SK-N-SH (cell line): ENCODE data around the gene GPR55. TPM values are rescaled to one million over a fixed set of nuclear protein-coding genes. Genes with fewer than 3 reads are reported as not detected.

Experiments used
- CTCF ChIA-PET: fragments of 300-600, 350-600 bp; formaldehyde crosslinking; extraction: SDS; loops from one replicate; lab custom pipeline; 2021; lab: Yijun Ruan, JAX
- POLR2A ChIA-PET: fragments of 350-600 bp; sonication (Branson Sonifier 250); formaldehyde crosslinking; extraction: SDS; loops from one replicate; lab custom pipeline; 2020; ENCODE audit warnings: antibody characterized with exemption, inconsistent platforms; lab: Yijun Ruan, JAX
- DNase-seq: peaks from one replicate; pipeline ENCODE4 v3.0.0; 2012
- H2AFZ ChIP-seq: fragments of 200-600 bp; sonication (generic); 2 replicates; pipeline ENCODE4 v1.8.1; 2016; ENCODE audit warnings: antibody characterized with exemption, mild to moderate bottlenecking, low read depth
- H3F3A ChIP-seq: fragments of 200-600 bp; sonication (generic); replicated peaks from 2 replicates; pipeline ENCODE3; 2016; ENCODE audit warnings: antibody characterized with exemption, mild to moderate bottlenecking; ENCODE audit not compliant: insufficient read depth
- H3K27ac ChIP-seq, 2 experiments: fragments of 200-500 bp in 1 of 2; fragments of 200-600 bp in 1 of 2; sonication (Bioruptor generic) in 1 of 2; sonication (generic), shearing (Covaris generic) in 1 of 2; 2 replicates each; pipeline versions ENCODE4 v1.5.1 to v1.6.1; 2014 to 2016; ENCODE audit warnings: low read depth in 2 of 2, inconsistent platforms in 1 of 2, low read length in 1 of 2, mild to moderate bottlenecking in 1 of 2, mixed read lengths in 1 of 2
- H3K27me3 ChIP-seq: fragments of 200-600 bp; sonication (generic), shearing (Covaris generic); 2 replicates; pipeline ENCODE4 v1.6.1; 2016; ENCODE audit warnings: mixed run types; ENCODE audit not compliant: insufficient read depth
- H3K36me3 ChIP-seq, 2 experiments: fragments of 200-500 bp in 1 of 2; fragments of 200-600 bp in 1 of 2; sonication (Bioruptor generic) in 1 of 2; sonication (generic) in 1 of 2; replicated peaks in 1 of 2; 2 replicates each; pipeline versions ENCODE3 to v1.5.1; 2014 to 2016; ENCODE audit warnings: low read length in 1 of 2, mild to moderate bottlenecking in 1 of 2; ENCODE audit not compliant: insufficient read depth in 2 of 2, control insufficient read depth in 1 of 2
- H3K4me1 ChIP-seq, 2 experiments: fragments of 200-500 bp in 1 of 2; fragments of 200-600 bp in 1 of 2; sonication (Bioruptor generic) in 1 of 2; sonication (generic), shearing (Covaris generic) in 1 of 2; 2 replicates each; pipeline versions ENCODE4 v1.5.1 to v1.6.1; 2014 to 2016; ENCODE audit warnings: low read depth in 1 of 2, low read length in 1 of 2, mixed run types in 1 of 2; ENCODE audit not compliant: insufficient read depth in 2 of 2, control insufficient read depth in 1 of 2
- H3K4me2 ChIP-seq: fragments of 200-600 bp; sonication (generic), shearing (Covaris generic); 2 replicates; pipeline ENCODE4 v1.6.1; 2017; ENCODE audit warnings: mixed run types
- H3K4me3 ChIP-seq, 2 experiments: fragments of 200-500 bp in 1 of 2; fragments of 200-600 bp in 1 of 2; sonication (Bioruptor generic) in 1 of 2; sonication (generic), shearing (Covaris generic) in 1 of 2; 2 replicates each; pipeline versions ENCODE4 v1.5.1 to v1.8.1; 2014 to 2016; ENCODE audit warnings: low read depth in 2 of 2, inconsistent platforms in 1 of 2, low read length in 1 of 2, mild to moderate bottlenecking in 1 of 2, mixed read lengths in 1 of 2, moderate library complexity in 1 of 2
- H3K79me2 ChIP-seq: fragments of 200-600 bp; sonication (generic); 2 replicates; pipeline ENCODE4 v1.8.1; 2017; ENCODE audit warnings: mild to moderate bottlenecking; ENCODE audit not compliant: insufficient read depth
- H3K9ac ChIP-seq: fragments of 200-600 bp; sonication (generic); 2 replicates; pipeline ENCODE4 v1.6.1; 2017; ENCODE audit warnings: mixed run types
- H3K9me2 ChIP-seq: fragments of 200-600 bp; sonication (generic); 2 replicates; pipeline ENCODE4 v1.6.1; 2017; ENCODE audit warnings: mixed run types
- H3K9me3 ChIP-seq: fragments of 200-600 bp; sonication (generic); 2 replicates; pipeline ENCODE4 v1.6.1; 2017; ENCODE audit warnings: mixed run types, mild to moderate bottlenecking, moderate library complexity
- H4K20me1 ChIP-seq: fragments of 200-600 bp; sonication (generic); 2 replicates; pipeline ENCODE4 v1.6.1; 2017; ENCODE audit warnings: mild to moderate bottlenecking, mixed run types; ENCODE audit not compliant: insufficient read depth
- ELF1 ChIP-seq: IDR thresholded peaks from 2 replicates; pipeline ENCODE4 v1.4.0; 2012
- EZH2phosphoT487 ChIP-seq: fragments of 200-600 bp; sonication (generic); IDR thresholded peaks from 2 replicates; pipeline ENCODE4 v1.6.1; 2017; ENCODE audit warnings: low read depth, mixed run types, mild to moderate bottlenecking, antibody characterized with exemption, moderate library complexity, borderline replicate concordance
- FOSL2 ChIP-seq: IDR thresholded peaks from 2 replicates; pipeline ENCODE4 v1.4.0; 2012; ENCODE audit warnings: low read depth, mild to moderate bottlenecking, moderate library complexity, borderline replicate concordance
- MEF2A ChIP-seq: IDR thresholded peaks from 2 replicates; pipeline ENCODE4 v1.4.0; 2012; ENCODE audit warnings: low read depth, borderline replicate concordance
- NRF1 ChIP-seq: IDR thresholded peaks from 2 replicates; pipeline ENCODE4 v1.6.1; 2012; ENCODE audit warnings: low read depth, mild to moderate bottlenecking, low read length
- PBX3 ChIP-seq: IDR thresholded peaks from 2 replicates; pipeline ENCODE4; 2012
- REST ChIP-seq: IDR thresholded peaks from 2 replicates; pipeline ENCODE4 v1.6.1; 2012; ENCODE audit warnings: mild to moderate bottlenecking, low read depth, low read length, moderate library complexity
- RFX5 ChIP-seq: IDR thresholded peaks from 2 replicates; pipeline ENCODE4 v1.6.1; 2012; ENCODE audit warnings: mild to moderate bottlenecking, improper control_type of control experiment, low read length
- TAF1 ChIP-seq: IDR thresholded peaks from 2 replicates; pipeline ENCODE4 v1.6.1; 2012; ENCODE audit warnings: low read depth, mild to moderate bottlenecking, low read length, moderate library complexity, borderline replicate concordance
- YY1 ChIP-seq: IDR thresholded peaks from 2 replicates; pipeline ENCODE4 v1.4.0; 2012; ENCODE audit warnings: low read depth, mild to moderate bottlenecking
- WGBS: methylation state at CpG from one replicate; pipeline ENCODE4 v1.1.6; 2017; ENCODE audit warnings: low lambda C conversion rate; 5-methylcytosine and 5-hydroxymethylcytosine counted together
- polyA plus RNA-seq, 3 experiments: library from polyadenylated mRNA; depleted of rRNA; stranded (reverse); fragments of >200 nt; gene quantifications; 2 replicates each; pipeline ENCODE4 v1.2.3, GENCODE V29; 2012

GPR55 gene
- polyA plus RNA-seq, 1 of the 3 experiments (the other 2 are of a cell fraction) = not detected

- TF ChIP-seq TAF1 (no peak), REST (no peak), RFX5 (no peak), FOSL2 (no peak)
- TF ChIP-seq, all 33 proteins: peak for 0
Measured at GRCh38 chr2:230874876-230875275, 50.2 kb downstream of the GPR55 start (continued).

- no peak for DNase-seq
- Histone ChIP-seq H3K4me1 (peaks cover 12 to 43% of the 10 kb centered on the region in 2 experiments; a peak in 3 of 4 replicates), H4K20me1 (peaks cover 19% of the 10 kb centered on the region; the same call in 1 of the 2 replicates), H3K9me2 (no peaks in the 10 kb centered on the region), H3K4me2 (no peak overlapping the region), H3K4me3 (no peak overlapping the region), H3K79me2 (no peaks in the 10 kb centered on the region), H3K36me3 (peaks cover 0 to 39% of the 10 kb centered on the region in 2 experiments), H3K9me3 (no peaks in the 10 kb centered on the region), H3K27ac (no peak overlapping the region; a peak in 1 of 4 replicates), H3F3A (no peaks in the 10 kb centered on the region), H3K27me3 (no peaks in the 10 kb centered on the region), H2AFZ (no peak overlapping the region), H3K9ac (no peak overlapping the region)
- TF ChIP-seq EZH2phosphoT487 = no peak
- no peak for TF ChIP-seq NRF1
- no peak for TF ChIP-seq MEF2A
- TF ChIP-seq PBX3 = no peak
- TF ChIP-seq YY1 = no peak
- no peak for TF ChIP-seq ELF1
- POLR2A ChIA-PET = no interaction called here
- 86% methylated on average over 8 of the region's 11 CpGs for WGBS
- CTCF ChIA-PET = interaction anchor here (2.2 kb wide), 1 partner anchor 50 kb away, joined by 7 read pairs; no protein-coding TSS in a partner anchor
Measured at GRCh38 chr2:230874456-230874855, 50.6 kb downstream of the GPR55 start.
